SK-N-MC (cell line): Measurements from ENCODE around the gene OTOGL.
"Not testable (repeated sequence)": the region's sequence is repeated elsewhere in the genome, so short reads cannot be mapped to it uniquely, and the experiment has no call there.

Experiments used
- DNase-seq: peaks from one replicate; pipeline ENCODE4 v3.0.0-alpha.2; 2011; ENCODE audit warnings: low read depth, low spot score
- H3K27ac ChIP-seq: fragments of 200-600 bp; sonication (generic); 2 replicates; pipeline ENCODE4 v1.5.1; 2016; ENCODE audit warnings: mixed run types
- H3K36me3 ChIP-seq: fragments of 200-600 bp; sonication (generic); 2 replicates; pipeline ENCODE4 v1.6.1; 2017; ENCODE audit warnings: antibody characterized with exemption, low read length, mixed read lengths; ENCODE audit not compliant: insufficient read depth
- H3K4me3 ChIP-seq: fragments of 200-600 bp; sonication (generic); 2 replicates; pipeline ENCODE4 v1.5.1; 2016
- H3K9ac ChIP-seq: fragments of 200-600 bp; sonication (generic); 2 replicates; pipeline ENCODE4 v1.8.0; 2017; ENCODE audit warnings: mixed run types, mixed read lengths; ENCODE audit not compliant: insufficient read length
- H3K9me3 ChIP-seq: fragments of 200-600 bp; sonication (generic); 2 replicates; pipeline ENCODE4 v1.6.1; 2017; ENCODE audit warnings: low read depth, mild to moderate bottlenecking, antibody characterized with exemption, low read length, moderate library complexity, mixed read lengths
- EZH2 ChIP-seq: fragments of 200-600 bp; sonication (generic); IDR thresholded peaks from one replicate; pipeline ENCODE4 v1.6.1; 2017; ENCODE audit warnings: antibody characterized with exemption
- FOXP2 ChIP-seq: optimal IDR thresholded peaks from 2 replicates; pipeline ENCODE3; 2011; ENCODE audit warnings: mild to moderate bottlenecking, moderate library complexity; ENCODE audit not compliant: insufficient read depth; ENCODE audit errors: extremely low read length, control extremely low read depth
- POLR2AphosphoS5 ChIP-seq: IDR thresholded peaks from 2 replicates; pipeline ENCODE4 v1.6.1; 2012; ENCODE audit warnings: mild to moderate bottlenecking, low read depth, low read length, borderline replicate concordance

The OTOGL gene

DNA sequence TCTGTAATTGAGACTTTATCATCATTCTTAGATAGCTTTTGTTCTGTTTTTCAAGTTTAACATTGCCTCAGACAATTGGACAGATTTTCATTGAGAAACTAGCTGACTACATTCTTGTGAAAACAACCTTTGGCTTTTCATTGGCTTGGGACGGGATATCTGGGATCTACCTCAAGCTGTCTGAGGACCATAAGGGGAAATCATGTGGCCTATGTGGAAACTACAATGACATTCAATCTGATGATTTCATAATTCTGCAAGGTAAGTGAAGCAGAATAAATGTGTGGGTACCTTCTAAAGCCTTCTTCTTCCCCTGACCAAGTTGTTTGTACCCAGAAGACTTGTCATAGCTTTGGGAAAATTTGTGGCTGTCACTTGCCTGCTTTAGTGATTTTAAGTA, 133.5 kb downstream of the OTOGL start:
- Histone ChIP-seq H3K9ac (no peak overlapping the region), H3K9me3 (no peaks in the 10 kb centered on the region), H3K4me3 (no peak overlapping the region), H3K27ac (no peak overlapping the region), H3K36me3 (no peaks in the 10 kb centered on the region)
- no peak for DNase-seq
- TF ChIP-seq FOXP2 (no peak), EZH2 (no peak), POLR2AphosphoS5 (no peak)

DNA sequence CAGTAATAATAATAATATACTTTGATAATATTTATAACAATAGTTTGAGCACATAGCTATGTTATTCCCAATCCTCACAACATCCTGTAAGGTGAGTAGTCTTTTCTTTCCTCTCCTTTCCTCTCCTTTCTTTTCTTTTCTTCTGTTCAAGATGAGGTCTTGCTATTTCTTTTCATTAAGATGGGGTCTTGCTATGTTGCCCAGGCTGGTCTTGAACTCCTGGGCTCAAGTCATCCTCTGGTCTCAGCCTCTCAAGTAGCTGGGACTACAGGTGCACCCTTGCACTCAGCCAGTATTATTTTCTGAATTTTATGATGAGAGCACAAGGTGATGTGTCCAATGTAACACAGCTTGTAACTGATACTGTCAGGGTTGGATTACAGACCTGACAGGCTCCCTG, 134.6 kb downstream of the OTOGL start:
- TF ChIP-seq FOXP2 (no peak), POLR2AphosphoS5 (no peak), EZH2 (no peak)

DNA sequence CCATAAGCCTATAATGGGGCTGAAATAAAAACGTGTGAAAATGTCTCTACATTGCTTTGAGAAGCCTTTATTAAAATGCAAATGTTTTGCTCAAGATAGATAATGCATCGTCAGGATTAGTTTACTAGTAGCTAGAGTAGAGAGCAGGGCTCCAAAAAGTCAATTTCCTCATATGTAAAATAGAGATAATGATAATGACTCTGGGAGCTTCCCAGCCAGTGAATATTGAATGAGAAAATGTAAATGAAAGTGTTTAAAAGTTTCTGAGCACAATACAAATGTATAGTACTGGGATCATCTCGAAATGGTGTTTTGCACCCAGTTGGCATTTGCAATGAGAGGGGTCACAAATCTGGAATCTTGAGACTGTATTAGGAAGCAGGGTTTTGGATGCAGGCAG, 135.3 kb downstream of the OTOGL start:
- Histone ChIP-seq H3K36me3 (no peaks in the 10 kb centered on the region), H3K4me3 (no peak overlapping the region), H3K27ac (no peak overlapping the region), H3K9ac (no peak overlapping the region), H3K9me3 (no peaks in the 10 kb centered on the region)
- TF ChIP-seq EZH2 (no peak), FOXP2 (no peak), POLR2AphosphoS5 (no peak)
- no peak for DNase-seq

More for the DNA sequence above, 134.6 kb downstream of the OTOGL start:
- no peak overlapping the region for H3K4me3 ChIP-seq
- H3K9ac ChIP-seq: no peak overlapping the region
- no peaks in the 10 kb centered on the region for H3K9me3 ChIP-seq
- H3K36me3 ChIP-seq: no peaks in the 10 kb centered on the region
- no peak for DNase-seq
- no peak overlapping the region for H3K27ac ChIP-seq

DNA sequence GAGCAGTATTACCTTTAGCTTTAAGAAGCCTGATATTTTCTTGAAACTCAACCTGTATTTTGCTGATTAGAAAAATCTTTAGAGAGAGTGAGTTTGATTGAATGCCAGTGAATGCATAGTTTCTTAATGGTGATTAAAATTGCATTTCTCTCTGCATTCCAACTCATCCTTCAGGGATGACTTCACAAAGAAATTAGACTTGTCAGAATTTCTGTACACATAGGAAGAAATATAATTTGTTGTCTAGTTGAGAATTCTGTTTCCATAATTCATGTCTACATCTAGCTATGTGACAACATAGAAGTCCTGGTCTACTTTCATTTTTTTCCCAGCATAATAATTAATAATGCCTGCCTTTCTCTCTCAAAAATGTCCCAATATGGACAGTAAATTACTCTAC, 136.6 kb downstream of the OTOGL start:
- DNase-seq: no peak
- no peak overlapping the region for H3K27ac ChIP-seq
- no peak for TF ChIP-seq POLR2AphosphoS5
- H3K36me3 ChIP-seq: no peaks in the 10 kb centered on the region
- no peak overlapping the region for H3K4me3 ChIP-seq
- no peak overlapping the region for H3K9ac ChIP-seq
- H3K9me3 ChIP-seq: no peaks in the 10 kb centered on the region; the same call in 1 of the 2 replicates

DNA sequence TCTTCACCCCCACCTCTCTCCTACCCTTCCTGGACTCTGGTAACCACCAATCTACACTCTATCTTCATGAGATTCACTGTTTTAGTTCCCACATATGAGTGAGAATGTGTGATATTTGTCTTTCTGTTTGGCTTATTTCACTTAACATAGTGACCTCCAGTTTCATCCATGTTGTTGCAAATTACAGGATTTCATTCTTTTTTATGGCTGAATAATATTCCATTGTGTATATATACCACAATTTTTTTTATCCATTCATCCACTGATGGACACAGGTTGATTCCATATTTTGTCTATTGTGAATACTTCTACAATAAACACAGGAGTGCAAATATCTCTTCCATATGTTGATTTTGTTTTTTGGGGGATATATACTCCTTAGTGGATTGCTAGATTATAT, 140.5 kb downstream of the OTOGL start:
- H3K9me3 ChIP-seq: no peaks in the 10 kb centered on the region; the same call in 1 of the 2 replicates
- no peak for DNase-seq
- H3K4me3 ChIP-seq: no peak overlapping the region
- H3K36me3 ChIP-seq: no peaks in the 10 kb centered on the region
- no peak overlapping the region for H3K9ac ChIP-seq
- TF ChIP-seq POLR2AphosphoS5 (no peak), EZH2 (no peak), FOXP2 (no peak)
- no peak overlapping the region for H3K27ac ChIP-seq

DNA sequence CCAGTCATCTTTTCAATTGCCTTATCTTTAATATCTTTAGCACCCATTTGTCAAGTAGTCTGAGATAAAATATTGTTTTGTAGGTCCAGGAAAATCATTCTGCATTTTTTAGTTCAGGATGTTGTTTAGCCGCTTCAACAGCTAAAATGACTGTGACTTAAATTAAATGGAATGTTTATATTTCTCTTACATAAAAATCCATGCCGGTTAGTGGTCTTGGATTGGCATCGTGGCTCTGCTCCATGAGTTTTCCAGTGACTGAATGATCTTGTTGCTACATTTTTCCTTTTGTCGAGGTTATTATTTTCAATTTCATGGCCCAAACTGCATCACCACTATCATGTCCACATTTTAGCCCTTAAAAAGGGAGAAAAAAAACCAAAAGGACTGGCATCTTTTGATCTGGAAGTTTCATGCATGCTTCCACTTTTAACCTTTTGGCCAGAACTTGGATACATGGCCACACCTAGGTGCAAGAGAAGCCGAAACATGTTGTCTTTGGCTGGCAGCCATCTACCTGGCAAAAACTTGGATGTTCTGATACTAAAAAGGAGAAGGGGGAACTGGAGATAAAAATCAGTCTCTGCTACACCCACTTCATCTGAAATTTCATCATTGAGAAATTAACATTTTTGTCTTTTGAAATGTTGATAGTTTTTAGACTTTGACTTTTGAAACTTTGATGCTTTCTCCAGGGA, 142.4 kb downstream of the OTOGL start:
- DNase-seq: no peak
- no peak overlapping the region for H3K4me3 ChIP-seq
- H3K9me3 ChIP-seq: no peaks in the 10 kb centered on the region; the same call in 1 of the 2 replicates
- TF ChIP-seq POLR2AphosphoS5: no peak
- no peak for TF ChIP-seq EZH2
- no peak for TF ChIP-seq FOXP2
- no peaks in the 10 kb centered on the region for H3K36me3 ChIP-seq
- no peak overlapping the region for H3K9ac ChIP-seq
- H3K27ac ChIP-seq: no peak overlapping the region

DNA sequence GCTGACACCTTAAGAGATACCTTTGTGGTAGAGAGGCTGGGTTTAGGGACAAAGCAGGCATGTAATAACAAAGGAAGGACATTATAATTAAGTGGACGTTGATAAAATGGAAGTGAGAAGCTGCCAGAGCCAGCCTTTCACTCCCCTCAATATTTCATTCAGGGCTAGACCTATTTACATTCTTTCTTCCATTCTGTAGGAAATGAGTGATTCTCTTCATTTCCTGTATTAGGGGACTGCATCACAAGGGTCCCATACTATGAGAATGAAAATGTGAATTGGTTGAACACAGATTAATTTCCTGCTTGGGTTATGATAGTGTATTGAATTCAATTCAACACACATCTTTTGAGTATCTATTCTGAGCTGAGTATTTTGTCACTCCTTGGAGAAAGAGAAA, 143.0 kb downstream of the OTOGL start:
- no peak overlapping the region for H3K4me3 ChIP-seq
- no peak for DNase-seq
- TF ChIP-seq EZH2: no peak
- TF ChIP-seq FOXP2: no peak
- no peak for TF ChIP-seq POLR2AphosphoS5
- H3K36me3 ChIP-seq: no peaks in the 10 kb centered on the region
- H3K9me3 ChIP-seq: no peaks in the 10 kb centered on the region; the same call in 1 of the 2 replicates
- H3K27ac ChIP-seq: no peak overlapping the region
- H3K9ac ChIP-seq: no peak overlapping the region

DNA sequence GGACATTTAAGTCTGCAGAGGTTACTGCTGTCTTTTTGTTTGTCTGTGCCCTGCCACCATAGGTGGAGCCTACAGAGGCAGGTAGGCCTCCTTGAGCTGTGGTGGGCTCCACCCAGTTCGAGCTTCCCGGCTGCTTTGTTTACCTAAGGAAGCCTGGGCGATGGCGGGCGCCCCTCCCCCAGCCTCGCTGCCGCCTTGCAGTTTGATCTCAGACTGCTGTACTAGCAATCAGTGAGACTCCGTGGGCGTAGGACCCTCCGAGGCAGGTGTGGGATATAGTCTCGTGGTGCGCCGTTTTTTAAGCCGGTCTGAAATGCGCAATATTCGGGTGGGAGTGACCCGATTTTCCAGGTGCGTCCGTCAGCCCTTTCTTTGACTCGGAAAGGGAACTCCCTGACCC, 150.2 kb downstream of the OTOGL start:
- not testable (repeated sequence) for H3K36me3 ChIP-seq, DNase-seq, H3K9ac ChIP-seq, H3K9me3 ChIP-seq, H3K27ac ChIP-seq, H3K4me3 ChIP-seq

DNA sequence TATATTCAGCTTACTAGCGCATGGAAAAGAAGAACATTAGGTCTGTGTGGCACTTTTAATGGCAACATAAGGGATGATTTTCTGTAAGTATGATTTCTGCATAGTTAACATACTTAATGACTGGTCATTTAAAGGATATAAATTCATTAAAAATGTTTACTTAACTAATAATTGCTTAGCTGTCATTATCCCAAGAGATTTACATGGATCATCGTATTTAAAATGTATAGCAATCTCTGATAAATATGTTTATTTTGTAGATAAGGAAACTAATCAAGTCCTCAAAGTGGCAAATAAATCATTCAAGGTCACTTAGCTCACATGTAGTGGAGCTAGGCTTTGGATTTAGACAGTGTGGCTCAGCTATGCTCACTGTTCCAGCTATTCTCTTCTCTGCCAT, 158.6 kb downstream of the OTOGL start:
- Histone ChIP-seq H3K4me3 (no peak overlapping the region), H3K27ac (no peak overlapping the region), H3K9me3 (no peaks in the 10 kb centered on the region), H3K9ac (no peak overlapping the region), H3K36me3 (no peaks in the 10 kb centered on the region)
- no peak for DNase-seq
- no peak for TF ChIP-seq FOXP2
- TF ChIP-seq POLR2AphosphoS5: no peak
- TF ChIP-seq EZH2: no peak
